ENCODE measurements around the gene HSFX3.
A peak's percentile ranks its signal among the peaks of the same experiment; 100 is the strongest.
"Not testable (repeated sequence)": the region's sequence is repeated elsewhere in the genome, so short reads cannot be mapped to it uniquely, and the experiment has no call there.

HSFX3 gene

GRCh38 chrX:149549701-149550100 is at the start of gene HSFX3:
TSS of gene HSFX3 (minus strand) at chrX:149549924. CDS start at chrX:149549852, 72 bp downstream.
- DNase-seq: not testable (repeated sequence)

DNA sequence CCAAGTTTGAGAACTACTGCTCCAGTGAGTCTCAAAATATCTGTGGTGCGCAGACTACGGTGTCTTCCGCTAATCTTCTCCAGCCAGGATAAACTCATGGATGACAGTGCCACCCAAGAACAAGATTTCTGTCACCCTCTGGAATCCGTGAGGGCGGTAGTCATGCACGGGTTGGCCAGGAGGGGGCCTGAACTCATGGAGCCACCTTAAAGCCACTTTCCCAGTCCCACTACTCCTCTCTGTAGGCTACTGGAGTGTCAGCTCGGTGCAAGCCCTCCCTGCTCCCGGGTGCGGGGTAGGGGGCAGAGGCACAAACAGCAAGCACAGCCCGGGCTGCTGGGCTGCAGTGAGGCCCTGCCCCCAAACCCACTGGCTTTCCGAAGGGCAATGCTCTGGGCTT is 48.9 kb upstream of the HSFX3 start:
- not testable (repeated sequence) for DNase-seq

DNA sequence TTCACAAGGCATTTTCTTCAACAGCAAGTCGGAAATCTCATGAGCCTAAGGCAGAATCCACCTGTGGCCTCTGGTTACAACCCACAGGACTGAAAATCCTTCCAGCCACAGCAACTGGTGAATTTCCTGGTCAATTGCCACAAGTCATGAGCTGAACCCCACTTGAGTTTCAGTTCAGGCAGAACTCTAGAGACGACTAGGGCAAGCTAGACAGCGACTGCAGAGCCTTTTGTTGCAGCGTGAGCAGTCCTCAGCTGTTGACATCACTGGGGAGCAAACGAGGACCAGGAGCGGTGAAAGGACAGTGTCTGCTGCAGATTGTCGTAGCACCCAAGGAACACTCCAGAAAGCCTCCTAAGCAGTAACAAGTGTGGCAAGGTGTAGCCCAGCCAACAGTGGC is 46.2 kb upstream of the HSFX3 start:
- DNase-seq: not testable (repeated sequence)

DNA sequence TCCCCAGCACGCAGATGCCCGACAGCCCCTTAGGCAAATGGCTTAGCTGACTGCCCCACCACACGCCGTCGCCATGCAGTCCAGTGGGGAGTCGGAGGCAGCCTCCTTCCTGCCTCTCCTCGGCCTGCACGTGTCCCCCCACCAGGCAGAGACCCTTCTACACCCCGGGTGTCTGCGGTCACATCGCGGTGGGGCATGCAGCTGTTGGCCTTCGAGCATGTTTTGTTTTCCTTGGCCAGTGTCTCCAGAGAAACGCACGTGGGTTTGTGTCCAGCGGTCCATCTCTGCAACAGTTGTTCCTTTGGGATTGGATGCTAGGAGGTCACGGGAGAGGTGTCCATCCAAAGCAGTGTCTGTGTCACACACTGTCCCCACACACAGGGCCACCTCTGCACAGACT is 45.5 kb upstream of the HSFX3 start, which contains the start of gene HSFX2:
Gene HSFX2, minus strand, starts transcription at position 101 of the 400 bp plus-strand sequence. CDS start 614 bp downstream, outside the sequence.
- DNase-seq: not testable (repeated sequence)

DNA sequence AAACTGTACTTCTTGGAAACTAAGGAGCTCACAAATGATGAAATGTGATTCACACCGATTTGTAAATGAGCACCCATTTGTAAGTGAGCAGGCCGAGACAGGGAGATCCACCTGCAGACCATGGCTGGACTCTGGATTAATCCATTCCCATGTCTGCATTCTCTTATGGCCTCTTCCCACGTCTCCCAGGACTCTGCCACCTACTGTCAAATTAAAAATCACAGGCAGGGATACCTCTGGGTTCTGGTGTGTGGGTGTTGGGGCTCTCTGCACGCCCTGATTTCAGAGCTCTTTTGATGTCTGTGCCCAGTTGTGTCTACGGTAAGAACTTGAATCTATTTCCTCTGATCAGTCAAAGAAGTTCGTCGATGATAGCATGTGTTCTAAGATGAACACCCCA is 41.3 kb upstream of the HSFX3 start:
- DNase-seq: not testable (repeated sequence)

GRCh38 chrX:149587359-149587758 is 37.6 kb upstream of the HSFX3 start, which contains the start of gene MAGEA9B:
TSS of gene MAGEA9B (minus strand) at chrX:149587459. CDS start at chrX:149583179, 4,280 bp downstream.
- not testable (repeated sequence) for DNase-seq

DNA sequence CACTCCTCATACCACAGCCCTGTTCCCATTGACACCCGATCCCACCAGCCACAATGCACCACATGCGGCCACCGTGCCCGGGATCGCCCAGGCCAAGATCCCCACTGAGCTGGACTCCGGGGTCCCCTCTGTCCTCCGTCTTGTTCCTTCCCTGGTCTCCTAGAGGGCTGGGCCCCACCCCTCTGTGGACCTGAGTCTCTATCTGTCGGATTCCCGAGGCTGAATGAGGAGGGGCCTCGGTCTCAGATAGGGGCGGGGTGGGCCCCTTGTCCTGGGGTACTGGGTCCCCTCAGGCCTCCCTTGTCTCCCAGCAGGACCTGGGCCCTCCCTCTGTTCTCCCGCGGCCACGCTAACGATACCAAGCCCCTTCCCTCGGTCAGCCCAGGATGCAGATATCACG is 35.9 kb upstream of the HSFX3 start:
- DNase-seq: not testable (repeated sequence)

GRCh38 chrX:149573456-149573855 is 23.7 kb upstream of the HSFX3 start:
- not testable (repeated sequence) for DNase-seq

DNA sequence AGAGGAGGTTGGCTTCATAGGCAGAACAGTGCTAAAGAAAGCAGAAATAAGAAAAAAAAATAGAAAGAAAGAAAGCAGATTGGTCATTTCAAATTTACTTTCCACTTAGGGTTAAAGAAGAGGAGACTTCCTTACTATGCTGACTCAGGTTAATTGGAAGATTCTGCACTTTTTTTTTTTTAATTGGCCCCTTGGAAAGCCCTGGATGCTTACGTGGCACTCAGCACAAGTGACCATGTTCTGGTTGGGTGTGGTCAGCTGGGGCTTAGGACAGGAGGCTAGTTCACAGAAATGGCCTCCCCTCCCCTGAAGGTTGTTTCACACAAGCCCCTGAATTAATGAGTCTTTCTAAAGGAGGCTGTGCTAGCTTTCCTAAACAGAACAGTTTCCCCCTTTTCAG is 23.0 kb upstream of the HSFX3 start:
- DNase-seq: no peak

GRCh38 chrX:149571770-149572169 is 22.0 kb upstream of the HSFX3 start:
- DNase-seq: no peak

DNA sequence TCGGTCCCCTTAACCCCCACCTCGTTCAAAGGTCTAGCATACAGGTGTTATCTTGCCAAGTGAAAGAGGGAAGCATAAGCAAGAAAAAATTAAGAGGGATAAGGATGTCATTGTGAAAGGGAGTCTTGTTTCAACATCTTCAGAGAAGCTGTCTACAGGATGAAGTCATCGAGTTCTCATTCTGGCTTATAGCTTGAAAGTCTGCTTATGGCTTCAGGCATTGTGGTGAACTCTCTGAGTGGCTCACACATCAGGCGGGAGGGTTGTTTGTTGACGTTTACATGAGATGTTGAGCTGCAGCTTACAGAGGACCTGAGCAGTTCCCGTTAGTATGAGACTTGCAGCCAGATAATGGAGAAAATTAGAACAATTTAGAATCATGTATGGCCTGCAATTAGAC is 20.9 kb upstream of the HSFX3 start:
- no peak for DNase-seq

- DNase-seq: no peak
Measured at GRCh38 chrX:149569770-149570169, 20.0 kb upstream of the HSFX3 start.

- no peak for DNase-seq
Measured at GRCh38 chrX:149568701-149569296, 19.1 kb upstream of the HSFX3 start.

DNA sequence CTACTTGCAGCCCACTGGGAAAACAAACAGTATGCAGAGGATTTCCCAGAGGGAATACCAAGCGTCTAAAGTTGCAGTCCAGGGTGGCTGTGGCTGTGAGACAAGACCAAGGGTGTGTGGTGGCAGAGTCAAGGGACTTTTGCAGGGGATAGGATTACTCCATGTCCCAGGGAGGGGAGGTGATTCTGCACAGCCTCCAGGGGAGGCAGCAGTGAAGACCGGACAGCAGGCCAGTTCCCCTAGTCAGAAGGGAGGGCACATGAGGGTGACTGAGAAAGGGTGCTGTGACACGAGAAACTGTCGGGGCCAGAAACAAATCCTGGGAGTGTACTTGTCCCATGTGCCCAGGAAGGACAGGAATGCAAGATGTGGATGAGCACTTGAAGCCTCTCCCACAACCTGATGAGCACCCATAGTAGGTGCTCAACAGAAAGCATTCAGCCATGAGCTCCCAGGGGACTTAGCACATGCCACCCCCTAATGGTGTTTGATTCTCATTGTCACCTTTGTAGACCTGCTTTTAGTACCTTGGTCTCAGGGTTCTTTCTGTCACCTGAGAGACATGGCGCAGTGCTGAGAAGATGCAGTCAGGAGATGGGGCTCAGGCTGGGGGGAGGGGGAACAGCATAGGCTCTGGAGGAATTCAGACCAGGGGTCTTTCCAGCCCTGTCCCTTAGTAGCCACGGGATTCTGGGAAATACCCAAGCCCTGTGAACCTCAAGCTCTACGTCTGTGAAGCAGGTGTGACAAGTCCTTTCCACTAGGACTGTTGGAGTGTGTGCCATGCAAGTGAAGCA is 18.1 kb upstream of the HSFX3 start:
- no peak for DNase-seq

GRCh38 chrX:149563359-149563758 is 13.6 kb upstream of the HSFX3 start:
- DNase-seq: no peak

GRCh38 chrX:149555251-149555650 is 5.5 kb upstream of the HSFX3 start:
- DNase-seq: not testable (repeated sequence)

DNA sequence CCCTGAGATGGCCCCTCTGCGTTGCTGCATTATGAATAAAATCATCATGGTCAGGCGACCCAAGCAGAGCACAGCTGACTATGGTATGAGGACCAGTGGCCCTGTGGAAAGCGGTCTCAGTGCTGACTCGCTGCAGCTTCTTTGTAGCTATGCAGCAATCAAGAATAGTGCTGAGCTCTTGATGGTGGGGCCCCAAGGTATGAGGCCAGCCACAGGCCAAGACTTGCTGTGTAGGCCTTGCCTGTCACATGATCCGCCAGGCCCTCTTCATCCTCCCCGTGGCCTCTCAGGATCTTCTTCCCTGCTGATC is 2.2 kb upstream of the HSFX3 start:
- not testable (repeated sequence) for DNase-seq

DNA sequence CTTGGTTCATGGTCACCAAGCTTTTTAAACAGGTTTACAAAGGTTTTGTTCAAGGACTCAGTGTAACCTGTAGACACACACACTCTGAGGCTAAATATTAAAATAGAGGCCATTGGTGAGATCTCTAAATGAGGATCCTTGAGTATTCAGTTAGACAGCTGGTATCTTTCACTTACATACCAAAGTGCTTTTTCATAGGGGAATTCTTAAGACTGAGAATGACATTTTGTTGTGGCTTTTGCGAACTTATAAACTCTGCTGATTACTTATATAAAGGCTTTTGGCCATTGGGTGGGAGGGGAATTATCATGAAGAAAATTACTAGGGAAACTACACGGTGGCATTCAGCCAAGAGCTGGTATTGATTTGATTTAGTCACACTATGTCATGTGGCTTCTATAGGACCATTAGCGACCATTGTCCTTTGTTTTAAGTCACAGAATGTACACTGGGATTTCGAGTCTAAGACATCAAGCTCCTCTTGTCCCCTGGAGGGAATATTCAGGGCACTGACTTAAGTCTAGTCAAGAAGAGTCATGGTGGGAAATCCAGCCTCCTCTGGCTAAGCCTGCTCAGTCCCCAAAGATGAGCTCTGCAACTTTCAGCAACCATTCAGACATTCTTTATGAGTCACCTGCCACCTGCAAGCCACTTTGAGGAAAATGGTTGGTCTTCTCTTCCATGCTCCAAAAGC is 1.7 kb upstream of the HSFX3 start:
- not testable (repeated sequence) for DNase-seq

DNA sequence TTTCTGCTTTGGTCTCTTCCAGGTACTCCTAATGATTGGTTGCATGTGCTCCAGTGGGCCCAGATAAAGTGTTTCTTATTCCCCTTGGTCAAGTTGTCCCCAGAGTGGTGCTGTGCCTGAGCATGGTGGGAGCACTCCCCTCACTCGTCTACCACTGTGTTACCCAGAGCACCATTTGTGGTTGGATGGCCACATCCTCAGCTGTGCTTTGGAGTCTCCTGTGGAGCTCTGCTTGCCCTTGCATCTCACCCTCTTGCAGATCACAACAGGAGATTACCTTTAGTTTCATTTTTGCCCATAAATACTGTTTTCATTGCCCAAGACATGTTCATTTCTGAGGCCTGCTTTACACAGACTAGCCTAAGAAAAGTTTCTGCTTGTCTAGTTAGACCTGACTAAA is 730 bp upstream of the HSFX3 start:
- peak in 1 of 2 donors; percentile 12 for DNase-seq

DNA sequence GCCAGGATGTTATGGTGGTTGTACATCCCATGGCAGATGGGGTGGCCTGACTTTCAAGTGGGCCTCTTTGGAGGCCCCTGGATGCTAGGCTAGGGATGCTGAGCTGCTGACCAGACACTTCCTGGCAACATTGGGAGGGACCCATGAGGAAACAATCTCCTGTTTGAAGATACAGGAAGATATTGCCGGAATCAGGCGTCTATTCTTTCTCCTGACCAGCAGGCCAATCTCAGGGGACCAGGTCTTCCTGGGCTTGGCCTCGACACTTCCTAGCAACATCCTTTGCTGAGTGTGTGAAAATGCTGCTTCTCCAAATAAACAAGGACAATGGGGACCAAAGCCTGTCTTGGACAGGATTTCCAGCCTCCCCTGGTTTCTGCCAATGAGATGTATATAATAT is 1.9 kb downstream of the HSFX3 start:
- not testable (repeated sequence) for DNase-seq

DNA sequence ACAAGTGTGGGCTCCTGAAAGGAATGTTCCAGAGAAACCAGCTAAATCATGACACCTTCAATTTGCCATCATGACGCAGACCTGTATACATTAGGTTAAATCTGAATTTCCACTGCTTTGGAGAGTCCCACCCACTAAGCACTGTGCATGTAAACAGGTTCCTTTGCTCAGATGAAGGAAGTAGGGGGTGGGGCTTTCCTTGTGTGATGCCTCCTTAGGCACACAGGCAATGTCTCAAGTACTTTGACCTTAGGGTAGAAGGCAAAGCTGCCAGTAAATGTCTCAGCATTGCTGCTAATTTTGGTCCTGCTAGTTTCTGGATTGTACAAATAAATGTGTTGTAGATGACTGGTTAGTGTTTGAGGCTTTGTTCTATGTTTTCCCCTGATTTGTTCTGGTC is 2.8 kb downstream of the HSFX3 start:
- DNase-seq: not testable (repeated sequence)

- not testable (repeated sequence) for DNase-seq
Measured at GRCh38 chrX:149545545-149546543, 3.9 kb downstream of the HSFX3 start.

All from CD4-positive, alpha-beta T cell treated with Interferon alpha-2 for 1 hour (primary cell).